Measurements from ENCODE around the gene PDZD4.
A peak's percentile ranks its signal among the peaks of the same experiment; 100 is the strongest.
"Not testable (repeated sequence)": the region's sequence is repeated elsewhere in the genome, so short reads cannot be mapped to it uniquely, and the experiment has no call there.

The PDZD4 gene

DNA sequence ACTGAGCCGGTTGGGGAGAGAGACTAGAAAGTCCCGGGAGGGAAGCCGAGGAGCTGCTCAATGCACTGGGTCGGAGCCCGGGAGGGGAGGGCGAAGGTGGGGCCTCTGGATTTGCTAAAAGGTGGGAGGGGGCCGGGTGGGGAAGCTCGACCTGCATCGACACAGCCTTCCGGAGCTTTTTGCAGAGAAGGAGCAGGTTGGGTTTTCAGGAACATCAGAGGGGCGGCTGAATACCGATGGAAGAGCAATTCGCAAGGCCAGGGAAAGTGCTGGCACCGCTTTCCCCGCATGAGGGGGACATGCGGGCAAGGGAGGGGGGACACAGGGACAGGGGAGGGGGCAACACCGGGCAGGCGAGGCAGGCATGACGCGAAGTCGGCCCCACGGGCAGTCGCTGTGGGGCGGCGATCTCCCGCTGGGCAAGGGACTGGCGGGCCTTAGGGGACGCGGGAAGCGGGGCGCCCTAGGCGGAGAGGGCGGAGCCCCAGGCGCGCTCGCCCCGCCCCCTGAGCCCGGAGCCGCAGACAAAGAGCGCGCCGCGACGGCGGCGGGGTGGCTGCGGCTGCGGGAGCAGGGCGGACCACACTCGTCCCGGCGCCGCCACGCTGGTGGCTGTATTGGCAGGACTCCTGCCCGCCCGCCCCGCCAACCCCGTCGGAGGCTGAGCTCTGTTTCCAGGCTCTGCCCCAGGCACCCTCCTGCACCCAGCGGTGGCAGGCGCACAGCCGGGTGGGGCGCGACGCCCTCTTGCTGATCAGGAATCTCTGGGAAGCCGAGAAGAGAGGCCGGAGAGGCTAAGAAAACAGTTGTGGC, 11.6 kb downstream of the PDZD4 start:
- Histone ChIP-seq H3K36me3 (ENCODE audit: insufficient read depth, low read length) (no peaks in the 10 kb centered on the region), H3K9me3 (ENCODE audit: low read length) (no peaks in the 10 kb centered on the region), H3K27me3 (ENCODE audit: control insufficient read depth in 1 of 2, insufficient read depth in 2 of 2, low read length in 2 of 2) (peaks cover 0 to 18% of the 10 kb centered on the region in 2 donors), H3K9ac (ENCODE audit: low read length) (no peak overlapping the region), H3K27ac (ENCODE audit: low read depth, low read length) (no peak overlapping the region), H3K4me1 (ENCODE audit: insufficient read depth, low read length) (peaks cover 5% of the 10 kb centered on the region), H3K4me3 (ENCODE audit: low read depth in 1 of 2, low read length in 2 of 2) (peak overlapping the region in 1 of 2 donors; percentile 32)

DNA sequence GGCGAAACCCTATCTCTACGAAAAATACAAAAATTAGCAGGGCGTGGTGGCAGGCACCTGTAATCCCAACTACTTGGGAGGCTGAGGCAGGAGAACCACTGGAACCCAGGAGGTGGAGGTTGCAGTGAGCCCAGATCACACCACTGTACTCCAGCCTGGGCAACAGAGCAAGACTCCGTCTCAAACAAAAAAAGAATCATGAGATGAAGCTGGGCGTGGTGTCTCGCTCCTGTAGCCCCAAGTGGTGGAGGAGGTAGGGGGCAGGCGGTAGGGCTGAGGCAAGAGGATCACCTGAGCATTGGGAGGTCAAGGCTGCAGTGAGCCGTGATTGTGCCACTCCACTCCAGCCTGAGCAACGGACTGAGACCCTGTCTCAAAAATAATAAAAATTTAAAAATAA, 12.3 kb downstream of the PDZD4 start:
- H3K27me3 ChIP-seq (ENCODE audit: control insufficient read depth in 1 of 2, insufficient read depth in 2 of 2, low read length in 2 of 2): peaks cover 0 to 17% of the 10 kb centered on the region in 2 donors
- not testable (repeated sequence) for H3K9ac ChIP-seq (ENCODE audit: low read length); H3K9me3 ChIP-seq (ENCODE audit: low read length); H3K36me3 ChIP-seq (ENCODE audit: insufficient read depth, low read length); H3K4me1 ChIP-seq (ENCODE audit: insufficient read depth, low read length); H3K27ac ChIP-seq (ENCODE audit: low read depth, low read length); H3K4me3 ChIP-seq (ENCODE audit: low read depth in 1 of 2, low read length in 2 of 2)

DNA sequence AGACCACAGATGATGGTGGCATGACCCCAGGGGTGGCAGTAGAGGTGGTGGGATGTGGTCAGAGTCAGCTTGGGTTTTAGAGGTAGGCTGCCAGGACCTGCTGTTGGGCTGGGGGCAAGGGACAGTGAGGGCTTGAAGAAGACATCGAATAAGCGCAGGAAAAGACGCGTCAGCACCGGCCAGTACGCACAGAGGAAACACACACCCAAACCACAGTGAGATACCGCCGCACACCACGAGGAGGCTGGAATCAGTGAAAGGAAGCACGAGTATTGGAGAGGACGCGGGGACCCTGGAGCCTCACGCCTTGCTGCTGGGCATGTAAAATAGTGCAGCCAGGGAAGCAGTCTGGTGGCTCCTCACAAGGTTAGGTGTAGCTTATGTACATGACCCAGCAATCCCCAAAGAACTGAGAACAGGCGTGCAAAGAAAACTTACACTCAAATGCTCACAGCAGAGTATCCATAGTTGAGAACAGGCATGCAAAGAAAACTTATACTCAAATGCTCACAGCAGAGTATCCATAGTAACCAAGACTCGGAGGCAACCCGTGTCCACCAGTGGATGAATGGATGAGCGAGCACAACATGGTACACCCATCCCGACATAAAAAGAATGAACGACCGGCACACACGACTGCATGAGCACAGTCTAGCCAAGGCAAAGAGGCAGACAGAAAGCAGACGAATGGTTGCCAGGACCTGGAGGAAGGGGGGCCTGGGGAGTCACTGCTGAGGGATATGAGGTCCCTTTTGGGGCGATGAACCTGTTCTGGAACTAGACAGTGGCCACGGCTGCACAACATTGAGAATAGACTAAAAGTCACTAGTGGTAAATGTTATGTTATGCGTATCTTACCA, 13.3 kb downstream of the PDZD4 start:
- no peaks in the 10 kb centered on the region for H3K36me3 ChIP-seq (ENCODE audit: insufficient read depth, low read length)
- peaks cover 5% of the 10 kb centered on the region for H3K4me1 ChIP-seq (ENCODE audit: insufficient read depth, low read length)
- H3K27me3 ChIP-seq (ENCODE audit: control insufficient read depth in 1 of 2, insufficient read depth in 2 of 2, low read length in 2 of 2): peaks cover 0 to 22% of the 10 kb centered on the region in 2 donors
- no peak overlapping the region for H3K27ac ChIP-seq (ENCODE audit: low read depth, low read length)
- no peaks in the 10 kb centered on the region for H3K9me3 ChIP-seq (ENCODE audit: low read length)
- H3K9ac ChIP-seq (ENCODE audit: low read length): no peak overlapping the region
- no peak overlapping the region for H3K4me3 ChIP-seq (ENCODE audit: low read depth in 1 of 2, low read length in 2 of 2)

- Histone ChIP-seq H3K4me1 (ENCODE audit: insufficient read depth, low read length) (peaks cover 5% of the 10 kb centered on the region), H3K27me3 (ENCODE audit: control insufficient read depth in 1 of 2, insufficient read depth in 2 of 2, low read length in 2 of 2) (peaks cover 0 to 18% of the 10 kb centered on the region in 2 donors), H3K27ac (ENCODE audit: low read depth, low read length) (no peak overlapping the region), H3K9me3 (ENCODE audit: low read length) (no peaks in the 10 kb centered on the region), H3K36me3 (ENCODE audit: insufficient read depth, low read length) (no peaks in the 10 kb centered on the region), H3K9ac (ENCODE audit: low read length) (no peak overlapping the region), H3K4me3 (ENCODE audit: low read depth in 1 of 2, low read length in 2 of 2) (no peak overlapping the region)
Observed at GRCh38 chrX:153814591-153815315, 15.6 kb downstream of the PDZD4 start.

DNA sequence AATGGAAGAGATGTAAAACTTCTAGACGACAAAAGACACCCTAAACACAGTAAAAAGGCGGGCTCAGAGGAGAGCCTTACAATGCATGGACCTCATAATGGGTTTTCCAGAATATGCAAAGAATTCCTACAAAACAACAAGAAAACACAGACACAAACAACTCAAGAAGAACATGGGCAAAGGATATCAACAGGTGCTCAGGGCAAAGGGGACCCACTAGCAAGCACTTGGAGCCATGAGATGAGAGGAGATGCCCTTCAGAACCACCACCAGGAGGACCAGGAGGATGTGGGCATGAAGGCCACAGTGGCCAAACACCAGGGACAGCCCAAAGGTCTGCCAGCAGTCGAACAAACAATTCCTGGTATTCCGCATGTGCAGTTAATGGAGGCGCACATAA, 17.2 kb downstream of the PDZD4 start:
- H3K9me3 ChIP-seq (ENCODE audit: low read length): no peaks in the 10 kb centered on the region
- peaks cover 0 to 18% of the 10 kb centered on the region in 2 donors for H3K27me3 ChIP-seq (ENCODE audit: control insufficient read depth in 1 of 2, insufficient read depth in 2 of 2, low read length in 2 of 2)
- no peak overlapping the region for H3K4me3 ChIP-seq (ENCODE audit: low read depth in 1 of 2, low read length in 2 of 2)
- H3K9ac ChIP-seq (ENCODE audit: low read length): no peak overlapping the region
- H3K27ac ChIP-seq (ENCODE audit: low read depth, low read length): no peak overlapping the region
- no peaks in the 10 kb centered on the region for H3K36me3 ChIP-seq (ENCODE audit: insufficient read depth, low read length)
- no peaks in the 10 kb centered on the region for H3K4me1 ChIP-seq (ENCODE audit: insufficient read depth, low read length)

GRCh38 chrX:153812220-153812619, 18.1 kb downstream of the PDZD4 start:
- Histone ChIP-seq H3K9ac (ENCODE audit: low read length) (no peak overlapping the region), H3K9me3 (ENCODE audit: low read length) (no peaks in the 10 kb centered on the region), H3K36me3 (ENCODE audit: insufficient read depth, low read length) (no peaks in the 10 kb centered on the region), H3K4me1 (ENCODE audit: insufficient read depth, low read length) (no peaks in the 10 kb centered on the region), H3K27ac (ENCODE audit: low read depth, low read length) (no peak overlapping the region), H3K4me3 (ENCODE audit: low read depth in 1 of 2, low read length in 2 of 2) (no peak overlapping the region), H3K27me3 (ENCODE audit: control insufficient read depth in 1 of 2, insufficient read depth in 2 of 2, low read length in 2 of 2) (peaks cover 0 to 13% of the 10 kb centered on the region in 2 donors)

DNA sequence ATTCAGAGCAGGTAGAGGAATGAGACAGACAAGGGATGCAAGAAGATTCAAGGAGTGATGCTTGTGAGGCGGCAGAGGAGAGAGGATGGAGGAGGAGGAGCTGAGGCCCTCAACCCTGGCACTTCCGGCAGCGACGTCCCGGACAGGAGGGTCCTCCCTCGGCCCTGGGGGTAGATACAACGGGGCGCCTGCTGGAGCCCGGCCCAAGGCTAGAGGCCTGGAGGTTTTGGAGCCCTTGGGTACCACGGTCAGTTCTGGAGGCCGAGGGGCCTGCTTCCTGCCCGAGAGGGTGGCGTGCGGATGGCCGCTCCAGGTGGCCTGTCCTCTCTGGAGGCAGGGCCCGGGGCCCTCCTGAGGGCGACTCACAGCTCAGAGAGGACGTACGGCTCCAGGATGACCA, 22.4 kb downstream of the PDZD4 start:
- H3K36me3 ChIP-seq (ENCODE audit: insufficient read depth, low read length): no peaks in the 10 kb centered on the region
- H3K27me3 ChIP-seq (ENCODE audit: control insufficient read depth in 1 of 2, insufficient read depth in 2 of 2, low read length in 2 of 2): peaks cover 0 to 16% of the 10 kb centered on the region in 2 donors
- no peaks in the 10 kb centered on the region for H3K4me1 ChIP-seq (ENCODE audit: insufficient read depth, low read length)
- H3K27ac ChIP-seq (ENCODE audit: low read depth, low read length): no peak overlapping the region
- H3K9me3 ChIP-seq (ENCODE audit: low read length): no peaks in the 10 kb centered on the region
- no peak overlapping the region for H3K4me3 ChIP-seq (ENCODE audit: low read depth in 1 of 2, low read length in 2 of 2)
- no peak overlapping the region for H3K9ac ChIP-seq (ENCODE audit: low read length)

DNA sequence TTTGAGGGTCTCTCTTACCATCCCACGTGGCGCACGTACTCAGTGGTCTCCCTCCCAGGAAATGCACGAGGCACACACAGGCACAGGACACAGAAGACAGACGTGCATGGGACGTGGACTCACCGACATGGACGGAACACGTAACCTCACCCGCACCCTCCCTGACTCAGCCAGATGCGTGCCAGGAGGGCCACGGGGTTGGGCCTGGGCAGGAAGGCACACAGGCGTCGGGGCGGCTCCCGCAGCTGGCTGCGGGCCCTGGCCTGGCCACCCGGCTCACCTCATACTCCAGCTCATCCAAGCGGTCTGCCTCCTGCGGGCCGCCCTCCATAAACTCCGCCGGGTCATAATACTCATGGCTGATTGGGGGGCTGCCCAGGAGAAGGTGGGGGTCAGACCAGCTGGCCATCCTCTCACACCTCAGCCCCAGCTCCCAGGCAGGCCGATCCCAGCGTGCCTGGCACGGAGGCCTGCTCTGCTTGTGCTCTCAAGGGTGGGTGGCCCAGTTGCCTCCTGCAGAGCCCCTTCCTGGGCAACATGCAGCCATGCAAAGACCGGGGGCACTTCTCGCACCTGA, 23.3 kb downstream of the PDZD4 start:
- H3K27me3 ChIP-seq (ENCODE audit: control insufficient read depth in 1 of 2, insufficient read depth in 2 of 2, low read length in 2 of 2): peaks cover 0 to 11% of the 10 kb centered on the region in 2 donors
- no peaks in the 10 kb centered on the region for H3K36me3 ChIP-seq (ENCODE audit: insufficient read depth, low read length)
- H3K4me3 ChIP-seq (ENCODE audit: low read depth in 1 of 2, low read length in 2 of 2): no peak overlapping the region

DNA sequence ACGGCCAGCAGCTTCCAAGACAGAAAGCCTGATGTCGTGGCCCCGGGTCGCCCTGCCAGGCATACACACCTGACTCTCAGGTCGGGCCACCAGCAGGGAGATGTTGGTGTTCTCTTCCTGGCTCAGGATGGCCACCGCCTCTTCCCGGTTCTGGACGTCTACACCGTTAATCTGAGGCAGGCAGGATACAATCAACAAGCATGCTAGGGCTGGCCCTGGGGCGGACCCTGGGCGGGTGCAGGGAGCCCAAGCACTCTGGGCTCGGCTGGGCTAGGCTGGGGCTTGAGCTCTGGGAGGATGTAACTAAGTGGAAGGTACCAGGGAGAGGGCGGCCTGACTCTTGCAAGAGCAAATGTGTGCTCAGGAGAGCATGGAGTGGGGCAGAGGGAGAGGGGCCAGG, 24.9 kb downstream of the PDZD4 start:
- no peak overlapping the region for H3K27ac ChIP-seq (ENCODE audit: low read depth, low read length)
- no peaks in the 10 kb centered on the region for H3K4me1 ChIP-seq (ENCODE audit: insufficient read depth, low read length)
- no peaks in the 10 kb centered on the region for H3K36me3 ChIP-seq (ENCODE audit: insufficient read depth, low read length)
- no peak overlapping the region for H3K4me3 ChIP-seq (ENCODE audit: low read depth in 1 of 2, low read length in 2 of 2)
- no peaks in the 10 kb centered on the region for H3K9me3 ChIP-seq (ENCODE audit: low read length)
- H3K9ac ChIP-seq (ENCODE audit: low read length): no peak overlapping the region
- peaks cover 0 to 11% of the 10 kb centered on the region in 2 donors for H3K27me3 ChIP-seq (ENCODE audit: control insufficient read depth in 1 of 2, insufficient read depth in 2 of 2, low read length in 2 of 2)

More for the DNA sequence above, 23.3 kb downstream of the PDZD4 start:
- Histone ChIP-seq H3K27ac (ENCODE audit: low read depth, low read length) (no peak overlapping the region), H3K9ac (ENCODE audit: low read length) (no peak overlapping the region), H3K4me1 (ENCODE audit: insufficient read depth, low read length) (no peaks in the 10 kb centered on the region), H3K9me3 (ENCODE audit: low read length) (no peaks in the 10 kb centered on the region)

DNA sequence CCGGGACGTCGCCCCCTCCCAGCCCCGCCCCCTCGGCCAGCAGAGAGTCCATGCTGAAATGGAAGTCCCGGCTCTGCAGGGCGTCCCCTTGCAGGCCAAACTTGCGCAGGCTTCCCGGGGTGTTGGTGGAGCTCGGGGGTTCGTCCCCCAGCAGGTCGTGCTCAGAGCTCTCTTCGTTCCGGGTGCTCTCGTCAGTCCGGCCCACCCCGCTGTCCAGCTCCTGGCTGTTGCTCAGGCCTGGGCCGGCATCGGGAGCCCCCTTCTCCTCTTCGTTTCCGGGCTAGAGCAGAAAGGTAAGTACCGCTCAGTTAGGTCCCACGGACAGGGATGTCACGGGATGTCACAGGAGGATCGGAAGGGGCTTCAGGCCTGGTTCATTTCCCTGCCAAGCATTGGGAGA, 25.7 kb downstream of the PDZD4 start:
- Histone ChIP-seq H3K27me3 (ENCODE audit: control insufficient read depth in 1 of 2, insufficient read depth in 2 of 2, low read length in 2 of 2) (peaks cover 0 to 11% of the 10 kb centered on the region in 2 donors), H3K36me3 (ENCODE audit: insufficient read depth, low read length) (no peaks in the 10 kb centered on the region), H3K9me3 (ENCODE audit: low read length) (no peaks in the 10 kb centered on the region), H3K9ac (ENCODE audit: low read length) (no peak overlapping the region), H3K4me3 (ENCODE audit: low read depth in 1 of 2, low read length in 2 of 2) (no peak overlapping the region), H3K27ac (ENCODE audit: low read depth, low read length) (no peak overlapping the region), H3K4me1 (ENCODE audit: insufficient read depth, low read length) (no peaks in the 10 kb centered on the region)

- peaks cover 0 to 11% of the 10 kb centered on the region in 2 donors for H3K27me3 ChIP-seq (ENCODE audit: control insufficient read depth in 1 of 2, insufficient read depth in 2 of 2, low read length in 2 of 2)
- no peak overlapping the region for H3K9ac ChIP-seq (ENCODE audit: low read length)
- no peaks in the 10 kb centered on the region for H3K36me3 ChIP-seq (ENCODE audit: insufficient read depth, low read length)
- H3K4me1 ChIP-seq (ENCODE audit: insufficient read depth, low read length): no peaks in the 10 kb centered on the region
- H3K27ac ChIP-seq (ENCODE audit: low read depth, low read length): no peak overlapping the region
- no peak overlapping the region for H3K4me3 ChIP-seq (ENCODE audit: low read depth in 1 of 2, low read length in 2 of 2)
- no peaks in the 10 kb centered on the region for H3K9me3 ChIP-seq (ENCODE audit: low read length)
Observed at GRCh38 chrX:153804100-153804595, 26.2 kb downstream of the PDZD4 start.

Data from muscle layer of colon (tissue), 2 donors.